SKM-1 (cell line): ENCODE data around the gene SMYD3.
"Not testable (repeated sequence)": the region's sequence is repeated elsewhere in the genome, so short reads cannot be mapped to it uniquely, and the experiment has no call there.

Source experiments
- DNase-seq: peaks from one replicate; lab custom pipeline; 2025; ENCODE audit not compliant: unreplicated experiment; lab: John Stamatoyannopoulos, UW

The SMYD3 gene

DNA sequence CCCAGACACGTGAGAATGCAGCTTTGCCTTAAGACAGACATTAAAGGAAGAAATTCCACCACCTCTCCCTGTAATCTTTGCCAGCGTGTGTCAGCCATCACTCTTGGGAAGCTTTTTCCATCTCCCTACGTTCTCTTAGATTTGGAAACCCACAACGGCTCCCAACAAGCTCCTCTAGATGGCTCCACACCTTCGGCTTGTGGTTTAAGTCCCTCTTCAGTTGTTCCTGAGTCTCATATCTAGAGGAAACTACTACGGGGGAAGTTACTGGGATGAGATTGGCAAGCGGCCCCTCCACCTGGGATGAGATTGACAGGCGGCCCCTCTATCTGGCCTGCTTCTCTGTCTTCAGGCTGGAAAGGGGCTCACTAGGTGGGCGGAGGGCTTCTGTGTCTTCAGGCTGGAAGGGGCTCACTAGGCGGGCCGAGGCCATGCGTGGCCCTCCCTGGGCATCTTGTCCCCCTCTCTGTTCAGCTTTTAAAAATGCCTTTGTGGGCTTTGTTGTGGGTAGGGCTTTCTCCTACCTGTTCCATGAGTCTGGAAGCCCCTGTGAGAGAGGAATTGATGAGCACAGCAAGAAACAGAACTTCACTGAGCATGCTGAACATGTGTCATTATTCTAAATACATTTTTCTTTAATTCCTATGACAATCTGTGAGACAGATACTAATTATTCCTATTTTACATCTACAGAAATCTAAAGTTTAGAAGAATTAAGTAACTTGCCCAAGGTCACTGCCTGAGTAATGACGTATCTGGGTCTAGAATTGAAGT is 681.8 kb downstream of the SMYD3 start:
- no peak for DNase-seq

DNA sequence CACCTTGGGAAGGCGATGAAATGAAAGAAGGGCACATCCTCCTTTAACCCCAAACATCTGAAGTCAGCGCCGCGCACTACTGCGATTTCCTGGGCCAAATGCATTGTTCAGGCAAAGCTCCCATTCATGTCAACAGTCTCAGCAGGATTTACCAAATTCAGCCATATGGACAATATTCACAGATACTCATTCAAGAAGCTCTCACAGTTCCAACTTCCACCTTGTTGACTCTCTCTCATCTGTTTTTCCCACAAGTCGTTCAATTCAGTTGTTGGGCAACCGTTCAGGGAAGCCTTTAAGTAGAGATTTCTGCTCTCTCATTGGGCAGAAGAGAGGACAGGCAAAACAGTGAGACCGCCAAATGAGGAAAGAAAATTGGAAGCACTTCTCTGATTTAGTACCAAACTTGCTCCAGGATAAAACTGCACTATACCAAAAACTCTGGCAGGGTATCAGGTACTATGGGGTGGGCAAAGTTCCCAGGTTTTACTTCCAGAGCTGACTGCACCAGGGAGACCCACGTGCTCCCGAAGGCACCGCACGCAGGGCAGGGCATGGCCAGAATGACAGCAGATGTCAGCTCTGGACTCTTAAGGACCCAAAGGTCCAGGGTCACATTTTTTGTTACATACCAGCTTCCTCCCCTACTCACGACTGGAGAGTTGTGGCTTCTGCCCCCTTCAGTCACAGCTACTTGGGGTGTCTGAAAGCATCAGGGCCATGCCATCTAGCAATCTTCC is 683.5 kb downstream of the SMYD3 start:
- DNase-seq = no peak

- no peak for DNase-seq
Observed at GRCh38 chr1:245822996-245823395, 684.1 kb downstream of the SMYD3 start.

DNA sequence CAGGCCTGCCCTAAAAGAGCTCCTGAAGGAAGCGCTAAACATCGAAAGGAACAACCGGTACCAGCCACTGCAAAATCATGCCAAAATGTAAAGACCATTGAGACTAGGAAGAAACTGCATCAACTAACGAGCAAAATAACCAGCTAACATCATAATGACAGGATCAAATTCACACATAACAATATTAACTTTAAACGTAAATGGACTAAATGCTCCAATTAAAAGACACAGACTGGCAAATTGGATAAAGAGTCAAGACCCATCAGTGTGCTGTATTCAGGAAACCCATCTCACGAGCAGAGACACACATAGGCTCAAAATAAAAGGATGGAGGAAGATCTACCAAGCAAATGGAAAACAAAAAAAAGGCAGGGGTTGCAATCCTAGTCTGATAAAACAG is 688.7 kb downstream of the SMYD3 start:
- DNase-seq = not testable (repeated sequence)

- DNase-seq = not testable (repeated sequence)
Observed at GRCh38 chr1:245816496-245816895, 690.6 kb downstream of the SMYD3 start.

DNA sequence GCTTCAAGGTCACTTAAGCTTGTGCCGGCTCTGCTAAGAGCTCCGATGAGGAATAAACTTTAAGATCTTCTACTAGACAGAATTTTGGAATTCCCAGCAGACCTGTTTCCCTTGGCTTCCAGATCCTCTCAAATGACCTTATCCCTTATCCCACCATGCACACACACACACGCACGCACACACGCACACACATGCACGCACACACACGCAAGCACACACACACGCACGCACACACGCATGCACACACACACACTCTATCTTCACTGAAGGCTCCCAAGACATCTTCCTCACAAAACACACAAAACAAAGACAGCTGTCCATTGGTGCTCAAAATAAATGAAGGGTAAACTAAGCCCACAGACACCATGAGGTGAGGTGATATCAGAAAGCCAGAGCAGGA is 692.4 kb downstream of the SMYD3 start:
- no peak for DNase-seq

- DNase-seq = no peak
Observed at GRCh38 chr1:245812278-245812677, 694.8 kb downstream of the SMYD3 start.

GRCh38 chr1:245810789-245811337 is 696.2 kb downstream of the SMYD3 start:
- DNase-seq = no peak

DNA sequence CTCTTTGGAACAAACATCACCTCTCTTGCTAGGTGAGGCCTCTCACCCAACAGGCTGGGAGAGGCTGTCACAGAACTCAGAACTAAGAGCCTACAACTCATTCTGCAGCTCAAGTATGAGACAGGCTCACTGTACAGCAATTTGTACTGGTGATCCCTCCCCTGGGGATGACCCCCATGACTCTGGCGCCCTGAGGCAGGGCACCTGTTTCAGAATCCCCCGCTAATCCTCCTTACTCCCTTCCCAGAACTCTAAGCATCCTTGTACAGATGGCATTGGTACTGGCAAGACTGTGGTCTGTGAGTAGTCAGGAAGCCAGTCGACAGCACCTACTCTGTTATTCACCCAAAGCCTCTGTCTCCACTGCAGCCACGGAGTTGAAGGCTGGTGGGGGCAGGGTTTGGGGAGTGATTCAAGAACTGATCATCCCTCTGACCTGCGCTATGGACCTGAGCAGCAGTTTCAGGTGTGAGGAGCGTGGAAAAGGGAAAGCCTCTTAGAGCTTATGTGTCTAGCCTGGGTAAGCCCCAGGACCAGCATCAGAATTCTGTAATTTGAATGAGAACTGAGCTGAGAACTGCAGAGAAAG is 696.8 kb downstream of the SMYD3 start:
- no peak for DNase-seq

DNA sequence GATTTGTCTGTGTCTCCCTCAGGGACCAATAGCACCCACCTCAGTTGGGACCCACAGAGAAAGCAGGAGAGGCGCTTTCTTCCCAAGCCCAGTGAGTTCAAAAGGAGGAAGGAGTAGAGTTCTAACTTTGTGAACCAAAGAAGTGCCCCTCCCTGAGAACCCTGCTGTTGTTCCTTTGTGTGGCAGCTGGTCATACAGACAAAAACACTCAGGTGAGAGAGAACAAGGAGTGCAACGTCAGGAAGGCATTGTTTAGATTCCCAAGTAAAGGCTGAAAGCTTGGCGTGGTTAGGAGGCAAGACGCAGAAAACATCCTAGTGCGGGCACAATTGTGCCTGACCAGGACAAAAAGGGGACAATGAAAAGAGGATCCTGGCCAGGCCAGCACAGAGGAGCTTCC is 697.7 kb downstream of the SMYD3 start:
- DNase-seq = no peak

- DNase-seq = no peak
Observed at GRCh38 chr1:245807954-245808719, 698.9 kb downstream of the SMYD3 start.

DNA sequence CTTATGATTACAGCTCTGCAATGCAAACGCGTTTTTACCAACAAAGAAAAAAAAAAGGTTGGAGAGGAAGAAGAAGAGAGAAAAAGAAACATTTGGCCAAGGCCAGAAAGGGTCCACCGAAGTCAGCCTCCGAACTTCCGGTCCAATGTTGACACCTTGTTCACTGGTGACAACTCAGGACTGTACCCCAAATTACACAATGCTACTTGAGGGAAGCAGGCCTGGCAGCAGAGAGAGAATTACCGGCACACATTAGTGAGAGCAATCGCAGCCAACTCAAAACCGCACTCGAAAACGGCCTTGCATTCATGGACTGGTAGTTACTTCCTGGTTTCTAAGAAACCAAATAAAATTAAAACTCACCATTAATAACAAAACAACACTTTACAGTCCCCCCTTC is 699.8 kb downstream of the SMYD3 start:
- DNase-seq = peak; percentile 82

DNA sequence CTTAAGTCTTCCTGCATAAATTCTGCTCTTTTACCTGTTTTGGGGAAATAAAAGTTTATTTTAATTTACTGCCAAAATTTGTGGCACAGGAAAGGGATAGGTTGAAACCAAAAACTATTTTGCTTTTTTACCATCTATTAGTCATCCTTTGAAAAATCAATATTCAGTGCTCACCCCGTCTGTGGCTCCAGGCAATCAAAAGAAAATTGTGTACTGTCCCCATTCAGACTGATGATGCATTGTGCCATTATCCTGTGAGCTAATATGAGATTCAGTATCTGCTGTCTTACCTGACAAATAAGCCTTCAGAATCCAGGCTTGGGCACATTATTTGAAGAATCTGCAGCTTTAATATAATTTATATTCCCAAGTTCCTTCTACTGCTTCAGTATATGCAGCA is 701.5 kb downstream of the SMYD3 start:
- no peak for DNase-seq

GRCh38 chr1:245804696-245805095 is 702.4 kb downstream of the SMYD3 start:
- DNase-seq = no peak

GRCh38 chr1:245803666-245804037 is 703.4 kb downstream of the SMYD3 start:
- no peak for DNase-seq

DNA sequence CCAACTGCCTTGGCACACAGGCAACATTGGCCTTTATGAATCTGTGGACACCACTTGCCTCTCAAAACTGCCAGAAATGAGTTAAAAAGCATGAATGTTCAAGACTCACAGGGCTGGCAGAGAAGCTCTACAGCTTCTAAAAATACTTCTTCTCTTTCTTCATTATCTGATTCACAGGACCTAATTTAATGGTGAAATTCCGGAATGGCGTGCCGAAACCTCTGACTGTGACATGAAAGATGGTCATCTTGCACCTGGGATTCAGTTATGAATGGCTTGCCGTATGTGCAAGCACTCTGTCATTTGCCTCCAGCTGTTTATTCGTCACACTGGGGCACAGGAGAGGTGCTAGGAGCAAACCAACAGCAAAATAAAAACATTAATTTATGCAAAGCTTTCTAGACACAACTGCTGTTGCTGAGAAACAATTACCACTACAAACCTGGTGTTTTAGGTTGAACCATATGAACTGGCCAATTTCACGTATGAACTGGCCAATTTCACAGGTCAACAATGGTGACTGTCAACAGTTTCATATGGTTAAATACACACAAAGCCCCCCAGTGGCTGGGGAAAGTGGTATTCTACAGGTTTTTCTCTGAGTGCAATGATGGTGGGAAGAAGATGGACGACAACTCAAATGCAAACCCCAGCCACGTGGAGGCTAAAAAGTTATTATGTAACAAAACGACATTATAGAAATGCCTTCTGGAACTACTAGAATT is 704.0 kb downstream of the SMYD3 start:
- DNase-seq = no peak

GRCh38 chr1:245800901-245801605 is 706.0 kb downstream of the SMYD3 start:
- DNase-seq = no peak

- no peak for DNase-seq
Observed at GRCh38 chr1:245798349-245798711, 708.7 kb downstream of the SMYD3 start.

DNA sequence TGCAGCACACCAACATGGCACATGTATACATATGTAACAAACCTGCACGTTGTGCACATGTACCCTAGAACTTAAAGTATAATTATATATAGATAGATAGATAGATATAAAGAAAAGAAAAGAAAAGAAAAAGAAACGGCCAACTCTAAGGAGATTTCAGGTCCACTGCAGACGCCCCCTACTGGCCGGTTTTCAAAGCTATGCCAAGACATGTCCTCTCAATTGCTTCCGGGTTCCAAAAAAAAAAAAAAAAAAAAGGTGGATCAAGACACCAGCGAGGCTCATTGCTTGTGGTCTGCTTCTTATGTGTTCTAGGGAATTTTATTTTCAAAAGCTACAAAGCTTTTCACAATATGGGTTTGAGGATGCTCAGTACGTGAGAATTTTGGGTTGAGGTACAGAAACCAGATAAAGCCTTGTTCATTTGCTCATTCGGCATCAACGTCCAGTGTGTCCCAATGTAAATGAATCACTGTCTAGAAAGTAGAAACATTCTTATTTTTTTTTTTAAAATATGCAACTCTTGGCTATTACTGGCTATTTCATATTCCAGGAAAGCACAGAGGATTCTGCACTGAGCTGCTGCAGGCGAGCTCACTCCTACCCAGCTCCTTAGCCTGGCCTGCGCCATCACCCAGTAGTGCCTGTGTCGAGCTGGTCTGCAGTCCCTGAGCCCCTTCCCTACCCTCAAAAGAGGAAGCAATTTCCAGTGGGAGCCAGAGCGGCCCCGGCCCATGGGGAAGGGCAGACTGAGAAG is 709.3 kb downstream of the SMYD3 start:
- peak; percentile 41 for DNase-seq
